Gastrocnemius medialis (tissue), 4 donors: Measurements from ENCODE around the gene KBTBD7. TPM values are rescaled to one million over a fixed set of nuclear protein-coding genes. Genes with fewer than 3 reads are reported as not detected.

Source experiments
- ATAC-seq, 2 donors: fragments of 150-250 bp; one replicate each; pipeline ENCODE4 v1.9.1; 2016
- DNase-seq, 2 donors: peaks; one replicate each; pipeline ENCODE4 v3.0.0-alpha.2; 2019
- H3K27ac ChIP-seq, 4 donors: fragments of 200-600 bp; sonication (generic); 1 replicate in 1 of 4; 2 replicates in 3 of 4; pipeline ENCODE4 v1.5.1; 2016 to 2018; ENCODE audit warnings: mild to moderate bottlenecking in 2 of 4, moderate library complexity in 1 of 4
- H3K27me3 ChIP-seq, 3 donors: fragments of 200-600 bp; sonication (generic) in 2 of 3; 1 replicate in 1 of 3; 2 replicates in 2 of 3; pipeline versions ENCODE4 v1.5.1 to v1.6.0; 2016 to 2019; ENCODE audit warnings: mild to moderate bottlenecking in 1 of 3, moderate library complexity in 1 of 3
- H3K36me3 ChIP-seq, 2 donors: fragments of 200-600 bp; sonication (generic) in 1 of 2; one replicate each; pipeline ENCODE4 v1.5.1; 2017 to 2018
- H3K4me1 ChIP-seq, 2 donors: fragments of 200-600 bp; sonication (generic) in 1 of 2; one replicate each; pipeline ENCODE4 v1.5.1; 2016 to 2017; ENCODE audit warnings: mild to moderate bottlenecking in 2 of 2
- H3K4me3 ChIP-seq, 4 donors: fragments of 200-600 bp; sonication (generic) in 3 of 4; 1 replicate in 1 of 4; 2 replicates in 3 of 4; pipeline ENCODE4 v1.5.1; 2016 to 2019; ENCODE audit warnings: mild to moderate bottlenecking in 2 of 4
- H3K9me3 ChIP-seq, 3 donors: fragments of 200-600 bp; sonication (generic) in 2 of 3; 1 replicate in 1 of 3; 2 replicates in 2 of 3; pipeline ENCODE4 v1.5.1; 2016 to 2019
- POLR2A ChIP-seq, 2 donors: fragments of 450-650 bp; IDR thresholded peaks; one replicate each; pipeline ENCODE4 v1.6.1; 2017; ENCODE audit warnings: antibody characterized with exemption in 2 of 2, mild to moderate bottlenecking in 2 of 2, moderate library complexity in 2 of 2
- in situ Hi-C, 4 donors: fragments of 200-750 bp; cut with MboI; loops; one replicate each; pipeline versions ENCODE4 v1.15.0 to v1.8.0; 2017; ENCODE audit warnings: low sequenced_read_pairs in 4 of 4
- intact Hi-C: fragments of 100-400 bp; cut with DNase I; formaldehyde crosslinking; loops from one replicate; pipeline ENCODE4 v1.15.1; 2023; ENCODE audit warnings: low total_unique reads
- total RNA-seq, 4 donors: library from RNA; depleted of rRNA; stranded (reverse); fragments of >200 nt; gene quantifications; one replicate each; pipeline versions ENCODE4 v1.1.0 to v1.2.3, GENCODE V29; 2016
- TF ChIP-seq, protein P1 (sequence below), 5 experiments: fragments of 450-650 bp in 3 of 5; fragments of 200-600 bp in 2 of 5; sonication (generic) in 2 of 5; IDR thresholded peaks in 4 of 5; conservative IDR thresholded peaks in 1 of 5; 1 replicate in 4 of 5; 2 replicates in 1 of 5; pipeline ENCODE4 v1.5.1; 2016 to 2019; ENCODE audit warnings: antibody characterized with exemption in 5 of 5, mild to moderate bottlenecking in 3 of 5, moderate library complexity in 3 of 5

KBTBD7 gene
- total RNA-seq, 4 donors from 2014 or later: 2.3 to 5.6 (median 5.3) TPM

DNA sequence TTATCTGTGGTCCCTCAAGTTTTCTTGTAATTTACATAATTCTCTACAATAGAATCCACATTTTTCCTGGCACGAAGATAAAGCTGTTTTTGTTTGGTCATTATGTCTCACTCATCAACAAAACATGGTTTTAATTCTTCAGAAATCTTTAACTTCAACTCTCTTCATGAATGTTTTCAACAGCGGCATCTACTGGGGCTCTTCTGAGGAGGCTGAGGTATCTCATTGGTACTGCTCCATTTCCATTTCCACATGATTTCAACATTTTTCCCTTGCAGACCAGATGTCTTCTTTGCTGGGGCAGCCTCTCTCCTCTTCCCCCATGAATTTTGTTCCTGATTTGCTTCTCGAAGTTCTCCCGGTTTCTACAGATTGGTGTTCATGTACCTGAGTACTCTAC is 5.8 kb upstream of the KBTBD7 start:
- no peaks in the 10 kb centered on the region for H3K9me3 ChIP-seq
- intact Hi-C loops: no loop called here
- H3K4me3 ChIP-seq: no peak overlapping the region
- in situ Hi-C loops: no loop called here
- no peak for TF ChIP-seq POLR2A (IDR thresholded peaks at IDR 0.05)
- TF ChIP-seq, protein P1, sequence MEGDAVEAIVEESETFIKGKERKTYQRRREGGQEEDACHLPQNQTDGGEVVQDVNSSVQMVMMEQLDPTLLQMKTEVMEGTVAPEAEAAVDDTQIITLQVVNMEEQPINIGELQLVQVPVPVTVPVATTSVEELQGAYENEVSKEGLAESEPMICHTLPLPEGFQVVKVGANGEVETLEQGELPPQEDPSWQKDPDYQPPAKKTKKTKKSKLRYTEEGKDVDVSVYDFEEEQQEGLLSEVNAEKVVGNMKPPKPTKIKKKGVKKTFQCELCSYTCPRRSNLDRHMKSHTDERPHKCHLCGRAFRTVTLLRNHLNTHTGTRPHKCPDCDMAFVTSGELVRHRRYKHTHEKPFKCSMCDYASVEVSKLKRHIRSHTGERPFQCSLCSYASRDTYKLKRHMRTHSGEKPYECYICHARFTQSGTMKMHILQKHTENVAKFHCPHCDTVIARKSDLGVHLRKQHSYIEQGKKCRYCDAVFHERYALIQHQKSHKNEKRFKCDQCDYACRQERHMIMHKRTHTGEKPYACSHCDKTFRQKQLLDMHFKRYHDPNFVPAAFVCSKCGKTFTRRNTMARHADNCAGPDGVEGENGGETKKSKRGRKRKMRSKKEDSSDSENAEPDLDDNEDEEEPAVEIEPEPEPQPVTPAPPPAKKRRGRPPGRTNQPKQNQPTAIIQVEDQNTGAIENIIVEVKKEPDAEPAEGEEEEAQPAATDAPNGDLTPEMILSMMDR (IDR thresholded peaks at IDR 0.05 in 4 of 5, conservative IDR thresholded peaks at IDR 0.05 in 1 of 5): no peak
- ATAC-seq (no peak), DNase-seq (no peak)
- no peaks in the 10 kb centered on the region for H3K36me3 ChIP-seq
- H3K27me3 ChIP-seq: no peaks in the 10 kb centered on the region
- H3K27ac ChIP-seq: no peak overlapping the region
- H3K4me1 ChIP-seq: no peaks in the 10 kb centered on the region

DNA sequence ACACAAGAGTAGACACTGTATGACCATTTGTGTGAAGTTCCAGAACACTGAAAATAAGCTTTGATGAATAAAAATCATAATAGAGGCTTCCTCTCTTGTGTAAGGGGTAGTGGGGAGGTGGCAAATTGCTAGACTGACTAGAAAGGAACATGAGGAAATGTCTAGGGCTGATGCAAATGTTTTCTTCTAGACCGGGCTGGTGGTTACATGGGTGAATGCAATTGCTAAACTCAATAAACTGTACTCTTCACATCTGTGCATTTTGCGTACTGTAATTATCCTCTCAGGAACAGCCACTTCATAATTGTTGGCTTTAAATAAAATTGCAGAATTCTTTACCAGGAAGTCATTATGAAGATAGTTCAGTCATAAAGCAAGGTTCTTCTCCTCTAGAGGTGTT is 5.2 kb upstream of the KBTBD7 start:
- H3K27me3 ChIP-seq: no peaks in the 10 kb centered on the region
- ATAC-seq: no peak
- DNase-seq: no peak
- no peaks in the 10 kb centered on the region for H3K36me3 ChIP-seq
- H3K27ac ChIP-seq: no peak overlapping the region
- intact Hi-C loops: no loop called here
- no peaks in the 10 kb centered on the region for H3K4me1 ChIP-seq
- TF ChIP-seq, protein P1 (IDR thresholded peaks at IDR 0.05 in 4 of 5, conservative IDR thresholded peaks at IDR 0.05 in 1 of 5): no peak
- no peak for TF ChIP-seq POLR2A (IDR thresholded peaks at IDR 0.05)
- no peak overlapping the region for H3K4me3 ChIP-seq
- no peaks in the 10 kb centered on the region for H3K9me3 ChIP-seq
- in situ Hi-C loops: loop anchor here in 2 of 4 donors (5.0 to 10.0 kb wide), 2 partner anchors 65 to 67 kb away; partner anchors contain the start of genes KBTBD6 (in 1 of the 2) and MTRF1 (in 1 of the 2)

GRCh38 chr13:41199079-41199478 is 4.7 kb upstream of the KBTBD7 start:
- ATAC-seq: no peak
- in situ Hi-C loops: loop anchor here in 2 of 4 donors (5.0 to 10.0 kb wide), 2 partner anchors 66 to 67 kb away; partner anchors contain the start of genes KBTBD6 (in 1 of the 2) and MTRF1 (in 1 of the 2)

DNA sequence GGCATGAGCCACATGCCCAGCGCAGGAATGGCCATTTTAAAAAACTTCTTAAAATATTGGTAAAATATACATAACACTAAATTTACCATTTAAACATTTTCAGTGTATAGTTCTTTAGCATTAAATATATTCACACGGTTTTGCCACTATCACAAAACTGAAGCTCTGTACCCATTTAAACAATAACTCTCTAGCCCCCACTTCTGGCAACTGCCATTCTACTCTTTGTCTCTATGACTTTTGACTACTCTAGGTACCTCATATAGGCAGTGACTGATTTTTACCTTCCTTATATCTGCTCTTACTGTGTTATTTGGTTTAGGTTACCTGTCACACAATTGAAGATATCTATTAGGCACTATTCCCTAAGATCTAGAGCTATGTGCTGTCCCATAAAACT is 2.3 kb upstream of the KBTBD7 start:
- intact Hi-C loops: no loop called here
- H3K4me1 ChIP-seq: peaks cover 17% of the 10 kb centered on the region in 2 donors
- H3K36me3 ChIP-seq: no peaks in the 10 kb centered on the region
- H3K9me3 ChIP-seq: no peaks in the 10 kb centered on the region
- DNase-seq (no peak), ATAC-seq (no peak)
- in situ Hi-C loops: loop anchor here in 2 of 4 donors (5.0 to 10.0 kb wide), 2 partner anchors 64 to 68 kb away; partner anchors contain the start of genes KBTBD6 (in 1 of the 2) and MTRF1 (in 1 of the 2)
- no peak overlapping the region for H3K27ac ChIP-seq
- no peaks in the 10 kb centered on the region for H3K27me3 ChIP-seq
- TF ChIP-seq POLR2A (IDR thresholded peaks at IDR 0.05): no peak
- TF ChIP-seq, protein P1 (IDR thresholded peaks at IDR 0.05 in 4 of 5, conservative IDR thresholded peaks at IDR 0.05 in 1 of 5): no peak
- H3K4me3 ChIP-seq: no peak overlapping the region

More at GRCh38 chr13:41199079-41199478, 4.7 kb upstream of the KBTBD7 start:
- H3K27ac ChIP-seq: no peak overlapping the region
- DNase-seq: no peak
- H3K36me3 ChIP-seq: no peaks in the 10 kb centered on the region
- H3K4me1 ChIP-seq: no peaks in the 10 kb centered on the region
- no peak overlapping the region for H3K4me3 ChIP-seq
- intact Hi-C loops: no loop called here
- no peaks in the 10 kb centered on the region for H3K9me3 ChIP-seq
- TF ChIP-seq, protein P1 (IDR thresholded peaks at IDR 0.05 in 4 of 5, conservative IDR thresholded peaks at IDR 0.05 in 1 of 5): no peak
- no peak for TF ChIP-seq POLR2A (IDR thresholded peaks at IDR 0.05)
- no peaks in the 10 kb centered on the region for H3K27me3 ChIP-seq
